ENCODE measurements around the gene SULF2. TPM values are rescaled to one million over a fixed set of nuclear protein-coding genes. Genes with fewer than 3 reads are reported as not detected.

The SULF2 gene
- total RNA-seq, 1 experiment from 2014 or later: 0.69 TPM

DNA sequence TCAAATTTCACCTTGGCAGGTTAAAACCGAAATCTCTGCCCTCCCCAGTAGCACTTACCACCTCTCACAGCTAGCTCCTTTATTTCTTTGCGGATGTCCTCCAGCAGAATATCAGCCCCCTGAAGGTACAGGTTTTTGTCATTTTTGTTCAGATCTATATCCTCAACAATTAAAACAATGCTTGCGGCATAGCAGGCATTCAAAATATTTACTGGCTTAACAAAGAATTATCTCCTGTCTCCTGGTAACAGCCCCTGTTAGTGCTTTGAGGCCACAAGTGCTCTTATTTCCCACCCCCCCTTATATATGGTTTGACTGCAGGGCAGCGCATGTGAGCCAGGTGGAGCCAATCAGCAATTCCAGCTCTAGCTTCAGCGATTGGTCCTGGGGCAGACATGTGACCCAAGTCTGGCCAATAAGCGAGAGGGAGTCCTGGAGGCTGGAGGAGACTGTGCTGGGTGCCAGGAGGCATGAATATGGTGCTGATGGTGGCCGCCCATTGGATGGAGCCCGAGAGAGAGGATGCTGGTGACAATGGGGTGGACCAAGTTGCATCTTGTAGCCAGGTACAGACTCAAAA, 21.0 kb downstream of the SULF2 start:
- DNase-seq (ENCODE audit: low spot score): peak; percentile 25
- Histone ChIP-seq H3K27me3 (replicated peaks; ENCODE audit: insufficient read depth, low read depth, low read length, poor library complexity) (no peaks in the 10 kb centered on the region), H3K4me3 (ENCODE audit: low read depth, low read length, poor library complexity, severe bottlenecking) (no peak overlapping the region), H3K36me3 (ENCODE audit: insufficient read depth, low read length, poor library complexity, severe bottlenecking) (no peaks in the 10 kb centered on the region), H3K9me3 (ENCODE audit: low read depth, low read length, poor library complexity, severe bottlenecking) (no peaks in the 10 kb centered on the region), H3K4me1 (ENCODE audit: insufficient read depth, low read length, poor library complexity, severe bottlenecking) (peaks cover 12% of the 10 kb centered on the region), H3K27ac (ENCODE audit: low read depth, low read length, poor library complexity, severe bottlenecking) (no peak overlapping the region)
- no TSS peak for BruUV-seq (replicated peaks)
- intact Hi-C loops (cut with micrococcal nuclease; ENCODE audit: unreplicated experiment): no loop called here
- POLR2A ChIA-PET (ENCODE audit: low non-redundant PET): no interaction called here
- TF ChIP-seq EZH2 (IDR thresholded peaks at IDR 0.05; ENCODE audit: borderline replicate concordance, low read depth, low read length, poor library complexity, severe bottlenecking) (no peak), CTCF (conservative IDR thresholded peaks at IDR 0.05; ENCODE audit: low read depth, low read length) (no peak)
- CTCF ChIA-PET: no interaction called here

DNA sequence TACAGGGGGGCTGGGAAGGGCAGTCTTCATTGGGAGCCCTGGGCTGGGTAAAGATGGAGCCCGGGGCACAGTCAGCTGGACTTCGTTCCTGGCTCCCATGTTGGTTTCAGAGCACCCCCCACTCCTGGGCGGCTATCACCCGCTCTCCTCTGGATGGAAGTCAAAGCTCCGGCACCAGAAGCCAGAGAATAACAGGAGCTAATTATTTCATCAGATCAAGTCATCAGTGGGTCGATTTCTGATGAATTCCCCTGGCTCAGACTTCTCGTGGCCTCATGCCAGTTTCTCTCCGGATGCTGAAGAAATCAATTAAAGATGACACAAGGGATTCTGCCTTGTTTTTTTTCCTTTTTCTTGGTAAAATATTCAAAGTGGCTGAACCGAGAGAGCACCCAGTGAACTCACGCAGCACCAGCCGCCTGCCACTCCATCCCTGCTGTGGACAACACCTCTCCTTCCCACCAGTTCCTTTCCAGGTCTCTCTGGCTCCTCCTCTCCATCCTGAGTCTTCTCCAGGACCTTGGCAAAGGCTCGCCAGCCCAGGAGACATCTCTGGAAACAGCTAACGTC, 22.5 kb downstream of the SULF2 start:
- H3K36me3 ChIP-seq (ENCODE audit: insufficient read depth, low read length, poor library complexity, severe bottlenecking): no peaks in the 10 kb centered on the region
- H3K9me3 ChIP-seq (ENCODE audit: low read depth, low read length, poor library complexity, severe bottlenecking): no peaks in the 10 kb centered on the region
- no peaks in the 10 kb centered on the region for H3K27me3 ChIP-seq (replicated peaks; ENCODE audit: insufficient read depth, low read depth, low read length, poor library complexity)
- POLR2A ChIA-PET (ENCODE audit: low non-redundant PET): no interaction called here
- DNase-seq (ENCODE audit: low spot score): peak; percentile 23
- CTCF ChIA-PET: interaction anchor here (0.6 kb wide), 1 partner anchor 74 kb away, joined by 3 read pairs; no protein-coding TSS in a partner anchor
- H3K4me1 ChIP-seq (ENCODE audit: insufficient read depth, low read length, poor library complexity, severe bottlenecking): peaks cover 12% of the 10 kb centered on the region
- BruUV-seq (replicated peaks): no TSS peak
- H3K4me3 ChIP-seq (ENCODE audit: low read depth, low read length, poor library complexity, severe bottlenecking): no peak overlapping the region
- TF ChIP-seq EZH2 (IDR thresholded peaks at IDR 0.05; ENCODE audit: borderline replicate concordance, low read depth, low read length, poor library complexity, severe bottlenecking) (no peak), CTCF (conservative IDR thresholded peaks at IDR 0.05; ENCODE audit: low read depth, low read length) (no peak)
- intact Hi-C loops (cut with micrococcal nuclease; ENCODE audit: unreplicated experiment): no loop called here
- no peak overlapping the region for H3K27ac ChIP-seq (ENCODE audit: low read depth, low read length, poor library complexity, severe bottlenecking)

DNA sequence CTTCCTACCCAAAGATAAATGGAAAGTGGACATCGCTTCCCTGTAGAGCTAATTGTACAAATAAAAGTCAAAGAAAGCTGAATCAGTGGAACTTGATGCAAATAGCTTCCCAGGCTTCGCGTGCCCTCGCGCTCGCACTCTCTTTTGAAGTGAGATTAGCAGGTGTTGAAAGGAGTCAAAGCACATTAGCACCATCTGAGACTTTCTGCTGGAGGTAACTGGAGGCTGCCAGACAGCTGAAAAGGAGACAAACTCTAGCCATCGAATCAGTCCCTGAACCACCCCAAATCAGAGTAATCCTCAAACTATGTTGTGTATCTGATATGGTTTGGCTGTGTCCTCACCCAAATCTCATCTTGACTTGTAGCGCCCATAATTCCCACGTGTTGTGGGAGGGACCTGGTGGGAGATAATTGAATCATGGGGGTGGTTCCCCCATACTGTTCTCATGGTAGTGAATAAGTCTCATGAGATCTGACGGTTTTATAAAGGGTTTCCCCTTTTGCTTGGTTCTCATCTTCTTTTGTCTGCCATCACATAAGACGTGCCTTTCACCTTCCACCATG, 23.7 kb downstream of the SULF2 start:
- CTCF ChIA-PET: no interaction called here

More for the DNA sequence above, 23.7 kb downstream of the SULF2 start:
- intact Hi-C loops (cut with micrococcal nuclease; ENCODE audit: unreplicated experiment): no loop called here
- Histone ChIP-seq H3K36me3 (ENCODE audit: insufficient read depth, low read length, poor library complexity, severe bottlenecking) (no peaks in the 10 kb centered on the region), H3K4me3 (ENCODE audit: low read depth, low read length, poor library complexity, severe bottlenecking) (no peak overlapping the region), H3K27ac (ENCODE audit: low read depth, low read length, poor library complexity, severe bottlenecking) (no peak overlapping the region), H3K4me1 (ENCODE audit: insufficient read depth, low read length, poor library complexity, severe bottlenecking) (peaks cover 12% of the 10 kb centered on the region), H3K9me3 (ENCODE audit: low read depth, low read length, poor library complexity, severe bottlenecking) (no peaks in the 10 kb centered on the region), H3K27me3 (replicated peaks; ENCODE audit: insufficient read depth, low read depth, low read length, poor library complexity) (no peaks in the 10 kb centered on the region)
- TF ChIP-seq EZH2 (IDR thresholded peaks at IDR 0.05; ENCODE audit: borderline replicate concordance, low read depth, low read length, poor library complexity, severe bottlenecking) (no peak), CTCF (conservative IDR thresholded peaks at IDR 0.05; ENCODE audit: low read depth, low read length) (no peak)
- BruUV-seq (replicated peaks): no TSS peak
- POLR2A ChIA-PET (ENCODE audit: low non-redundant PET): no interaction called here
- no peak for DNase-seq (ENCODE audit: low spot score)
